Activated naive CD8-positive, alpha-beta T cell treated with anti-CD3 and anti-CD28 coated beads, Interleukin-2, amount 10 ng/mL, durations not matched to agents 7 days and 5 days (primary cell): ENCODE data around the gene NDUFB7. TPM values are rescaled to one million over a fixed set of nuclear protein-coding genes. Genes with fewer than 3 reads are reported as not detected.
"Not testable (repeated sequence)": the region's sequence is repeated elsewhere in the genome, so short reads cannot be mapped to it uniquely, and the experiment has no call there.

Source experiments
- ATAC-seq: fragments of 150-1000 bp; cut with Tn5 transposase; one replicate; pipeline ENCODE4 v1.10.0; 2021; ENCODE audit warnings: low read depth, moderate library complexity
- POLR2A ChIA-PET: fragments of 350-600 bp; sonication (Branson Sonifier 250); formaldehyde crosslinking; loops from one replicate; lab custom pipeline; 2021; ENCODE audit warnings: antibody characterized with exemption; lab: Charles Lee
- DNase-seq: peaks from one replicate; pipeline ENCODE4 v3.0.0; 2021
- H3K27ac Mint-ChIP-seq: one replicate; pipeline ENCODE4 v1.8.0; 2022; ENCODE audit warnings: mild to moderate bottlenecking, mixed read lengths
- H3K27me3 Mint-ChIP-seq: one replicate; pipeline ENCODE4 v1.8.0; 2022; ENCODE audit warnings: mild to moderate bottlenecking, moderate library complexity, mixed read lengths
- H3K36me3 Mint-ChIP-seq: one replicate; pipeline ENCODE4 v1.8.0; 2021; ENCODE audit warnings: mild to moderate bottlenecking, mixed read lengths
- H3K4me1 Mint-ChIP-seq: one replicate; pipeline ENCODE4 v1.8.0; 2021; ENCODE audit warnings: mixed read lengths
- H3K4me3 Mint-ChIP-seq: one replicate; pipeline ENCODE4 v1.8.0; 2022; ENCODE audit warnings: mild to moderate bottlenecking, moderate library complexity, mixed read lengths
- H3K9me3 Mint-ChIP-seq: one replicate; pipeline ENCODE4 v1.8.0; 2021; ENCODE audit warnings: mixed read lengths
- total RNA-seq, 2 experiments: library from RNA; stranded (reverse); gene quantifications; one replicate each; pipeline ENCODE4 v1.2.3, GENCODE V29; 2021

NDUFB7 gene
- total RNA-seq: 100 to 1,000 TPM in 1 of 2 experiments, 10 to 100 TPM in 1; 90.7 to 108 TPM

DNA sequence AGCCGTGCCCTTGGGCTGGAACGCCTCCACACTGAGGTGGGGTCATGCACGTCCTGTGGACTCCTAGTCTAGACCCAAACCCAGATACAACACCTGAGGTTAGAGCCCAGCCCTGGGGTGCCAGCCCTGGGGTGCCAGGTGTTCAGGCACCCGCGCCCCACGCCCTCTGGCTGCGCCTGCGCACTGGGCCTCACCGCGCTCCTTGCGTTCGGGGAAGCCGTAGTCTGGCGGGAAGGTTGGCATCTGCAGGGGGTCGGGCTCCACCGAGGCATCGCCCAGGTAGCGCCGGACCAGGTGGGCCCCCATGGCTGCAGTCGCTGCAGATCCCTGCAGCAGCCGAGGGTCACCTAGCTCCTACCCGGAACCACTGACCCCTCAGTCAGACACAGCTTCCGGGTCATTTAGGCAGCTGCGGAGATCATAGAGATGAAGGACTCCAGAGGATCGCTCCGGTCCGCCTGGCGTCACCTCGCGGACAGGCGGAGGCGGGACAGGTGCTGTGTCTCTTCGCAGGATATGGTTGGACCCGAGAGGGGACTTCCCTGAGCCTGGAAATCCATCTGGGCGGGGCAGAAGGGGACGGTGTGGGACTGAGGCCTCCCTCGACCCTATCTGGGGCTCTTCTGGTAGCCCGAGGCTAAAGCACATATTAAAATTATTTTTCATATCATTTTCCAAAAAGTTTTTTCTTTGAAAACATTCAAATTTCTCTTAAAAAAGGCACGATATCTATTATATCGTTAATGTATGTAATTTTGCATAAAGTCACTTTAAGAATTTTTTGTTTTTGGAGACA is at the start of gene NDUFB7:
NDUFB7 (minus strand) TSS at position 372 of the 796 bp plus-strand sequence; CDS start at position 306, 66 bp downstream.
- ATAC-seq: peak; percentile 96
- Mint-ChIP-seq H3K4me3 (peak within 1 kb of the TSS; percentile 95), H3K4me1 (peaks cover 25% of the 10 kb centered on the region), H3K9me3 (no peaks in the 10 kb centered on the region), H3K27me3 (no peaks in the 10 kb centered on the region), H3K36me3 (peaks cover 8% of the 10 kb centered on the region), H3K27ac (peak within 1 kb of the TSS; percentile 89)
- DNase-seq: peak; percentile 87
- POLR2A ChIA-PET: interaction anchor here (0.9 to 2.5 kb wide), 5 partner anchors 10 to 118 kb away, joined by 3 to 6 read pairs (median 5); partner anchors contain the start of genes DNAJB1 and ZNF333

DNA sequence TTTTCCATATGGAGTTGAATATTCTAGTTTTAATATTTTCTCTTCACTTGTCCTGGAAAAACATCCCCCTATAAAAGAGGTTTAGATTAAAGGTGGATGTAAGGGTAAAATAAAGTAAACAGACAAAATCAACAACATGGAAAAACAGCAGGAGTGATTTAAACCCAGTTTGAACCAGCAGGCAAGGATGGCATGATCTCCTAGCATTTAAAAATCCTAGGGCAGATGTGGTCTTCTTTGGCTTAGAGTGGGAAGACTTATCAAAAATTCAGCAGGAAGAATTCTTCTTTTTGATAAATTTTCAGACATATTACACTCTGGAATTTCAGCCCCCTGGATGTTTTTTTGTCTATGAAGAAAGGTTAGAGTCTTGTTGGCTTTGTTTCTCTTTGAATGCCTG is 47.5 kb upstream of the NDUFB7 start:
- Mint-ChIP-seq H3K4me1 (no peaks in the 10 kb centered on the region), H3K9me3 (peaks cover 9% of the 10 kb centered on the region), H3K36me3 (no peaks in the 10 kb centered on the region), H3K4me3 (no peak overlapping the region), H3K27ac (no peak overlapping the region), H3K27me3 (no peaks in the 10 kb centered on the region)
- POLR2A ChIA-PET: no interaction called here
- ATAC-seq (no peak), DNase-seq (no peak)

- Mint-ChIP-seq H3K9me3 (peaks cover 6% of the 10 kb centered on the region), H3K27me3 (no peaks in the 10 kb centered on the region), H3K4me3 (no peak overlapping the region), H3K27ac (no peak overlapping the region), H3K36me3 (no peaks in the 10 kb centered on the region), H3K4me1 (no peaks in the 10 kb centered on the region)
- ATAC-seq (no peak), DNase-seq (no peak)
- POLR2A ChIA-PET: no interaction called here
These were observed 44.5 kb upstream of the NDUFB7 start for GRCh38 chr19:14616407-14616806.

GRCh38 chr19:14615623-14616022 is 43.8 kb upstream of the NDUFB7 start:
- no peak for ATAC-seq
- POLR2A ChIA-PET: no interaction called here

GRCh38 chr19:14614099-14614412 is 42.2 kb upstream of the NDUFB7 start:
- no peaks in the 10 kb centered on the region for H3K27me3 Mint-ChIP-seq
- no peak overlapping the region for H3K27ac Mint-ChIP-seq
- no peaks in the 10 kb centered on the region for H3K9me3 Mint-ChIP-seq
- DNase-seq (no peak), ATAC-seq (no peak)
- H3K4me1 Mint-ChIP-seq: no peaks in the 10 kb centered on the region
- no peak overlapping the region for H3K4me3 Mint-ChIP-seq
- POLR2A ChIA-PET: no interaction called here
- H3K36me3 Mint-ChIP-seq: no peaks in the 10 kb centered on the region

More at GRCh38 chr19:14615623-14616022, 43.8 kb upstream of the NDUFB7 start:
- peaks cover 6% of the 10 kb centered on the region for H3K9me3 Mint-ChIP-seq
- H3K4me1 Mint-ChIP-seq: no peaks in the 10 kb centered on the region
- no peak for DNase-seq
- no peak overlapping the region for H3K4me3 Mint-ChIP-seq
- H3K27ac Mint-ChIP-seq: no peak overlapping the region
- H3K27me3 Mint-ChIP-seq: no peaks in the 10 kb centered on the region
- no peaks in the 10 kb centered on the region for H3K36me3 Mint-ChIP-seq

DNA sequence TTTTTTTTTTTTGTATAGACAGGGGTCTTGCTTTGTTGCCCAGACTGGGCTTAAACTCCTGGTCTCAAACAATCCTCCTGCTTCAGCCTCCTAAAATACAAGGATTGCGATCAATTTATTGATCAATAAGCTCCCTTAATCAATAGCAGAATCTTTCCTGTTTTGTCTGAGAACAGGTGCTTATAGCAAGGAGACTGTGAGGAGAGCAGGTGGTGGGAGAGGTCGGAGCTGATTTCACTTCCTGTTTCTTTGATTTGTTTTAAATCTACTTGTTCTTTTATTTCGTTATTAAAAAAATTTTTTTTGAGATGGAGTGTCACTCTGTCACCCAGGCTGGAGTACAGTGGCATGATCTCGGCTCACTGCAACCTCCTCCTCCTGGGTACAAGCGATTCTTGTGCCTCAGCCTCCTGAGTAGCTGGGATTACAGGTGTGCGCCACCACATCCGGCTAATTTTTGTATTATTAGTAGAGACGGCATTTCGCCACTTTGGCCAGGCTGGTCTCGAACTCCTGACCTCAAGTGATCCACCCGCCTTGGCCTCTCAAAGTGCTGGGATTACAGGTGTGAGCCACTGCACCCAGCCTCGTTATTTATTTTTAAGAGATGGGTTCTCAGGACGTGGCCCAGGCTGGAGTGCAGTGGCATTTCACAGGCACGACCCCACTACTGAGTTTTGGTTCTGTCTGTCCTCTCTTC is 41.7 kb upstream of the NDUFB7 start:
- POLR2A ChIA-PET, H3K27me3 Mint-ChIP-seq, H3K4me3 Mint-ChIP-seq, H3K9me3 Mint-ChIP-seq, H3K36me3 Mint-ChIP-seq, H3K27ac Mint-ChIP-seq, H3K4me1 Mint-ChIP-seq, ATAC-seq, DNase-seq: not testable (repeated sequence)

GRCh38 chr19:14612657-14613056 is 40.8 kb upstream of the NDUFB7 start:
- Mint-ChIP-seq H3K9me3 (no peaks in the 10 kb centered on the region), H3K27ac (no peak overlapping the region), H3K4me3 (no peak overlapping the region), H3K4me1 (no peaks in the 10 kb centered on the region), H3K27me3 (no peaks in the 10 kb centered on the region), H3K36me3 (no peaks in the 10 kb centered on the region)
- ATAC-seq: no peak
- no peak for DNase-seq
- POLR2A ChIA-PET: no interaction called here

DNA sequence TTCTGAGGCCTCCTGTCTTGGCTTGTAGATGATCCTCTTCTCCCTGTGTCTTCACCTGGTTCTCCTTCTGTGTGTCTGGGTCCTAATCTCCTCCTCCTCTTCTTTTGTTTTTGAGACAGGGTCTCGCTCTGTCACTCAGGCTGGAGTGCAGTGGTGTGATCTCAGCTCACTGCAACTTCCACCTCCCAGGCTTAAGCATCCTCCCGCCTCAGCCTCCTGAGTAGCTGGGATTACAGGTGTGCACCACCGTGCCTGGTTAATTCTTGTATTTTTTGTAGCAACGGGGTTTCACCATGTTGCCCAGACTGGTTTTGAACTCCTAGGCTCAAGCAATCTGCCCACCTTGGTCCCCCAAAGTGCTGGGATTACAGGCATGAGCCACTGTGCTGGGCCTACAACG is 40.4 kb upstream of the NDUFB7 start:
- H3K27ac Mint-ChIP-seq, H3K4me1 Mint-ChIP-seq, POLR2A ChIA-PET, ATAC-seq, H3K4me3 Mint-ChIP-seq, H3K27me3 Mint-ChIP-seq, H3K9me3 Mint-ChIP-seq, DNase-seq, H3K36me3 Mint-ChIP-seq: not testable (repeated sequence)

GRCh38 chr19:14611051-14611450 is 39.2 kb upstream of the NDUFB7 start:
- Mint-ChIP-seq H3K27ac (no peak overlapping the region), H3K27me3 (no peaks in the 10 kb centered on the region), H3K9me3 (no peaks in the 10 kb centered on the region), H3K36me3 (no peaks in the 10 kb centered on the region), H3K4me3 (no peak overlapping the region), H3K4me1 (no peaks in the 10 kb centered on the region)
- ATAC-seq (no peak), DNase-seq (no peak)
- POLR2A ChIA-PET: no interaction called here

DNA sequence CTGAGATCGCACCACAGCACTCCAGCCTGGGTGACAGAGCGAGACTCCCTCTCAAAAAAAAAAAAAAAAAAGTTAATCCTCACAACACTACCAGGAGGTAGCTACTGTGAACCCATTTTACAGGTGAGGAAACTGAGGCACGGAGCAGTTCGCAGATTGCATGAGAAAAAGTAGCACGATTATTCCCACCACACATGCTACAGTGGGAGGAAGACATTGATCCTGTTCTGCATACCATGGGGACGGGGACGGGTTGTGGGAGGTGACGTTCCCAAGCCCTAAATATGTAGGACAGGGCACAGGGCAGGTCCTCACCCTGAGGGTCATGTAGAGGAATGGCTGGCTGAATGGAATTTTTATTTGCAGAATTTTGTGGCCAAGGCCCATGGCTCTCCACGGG is 34.8 kb upstream of the NDUFB7 start:
- POLR2A ChIA-PET: no interaction called here
- DNase-seq: no peak
- Mint-ChIP-seq H3K27me3 (no peaks in the 10 kb centered on the region), H3K9me3 (no peaks in the 10 kb centered on the region), H3K4me1 (no peaks in the 10 kb centered on the region), H3K4me3 (no peak overlapping the region), H3K27ac (no peak overlapping the region), H3K36me3 (no peaks in the 10 kb centered on the region)
- ATAC-seq: no peak

DNA sequence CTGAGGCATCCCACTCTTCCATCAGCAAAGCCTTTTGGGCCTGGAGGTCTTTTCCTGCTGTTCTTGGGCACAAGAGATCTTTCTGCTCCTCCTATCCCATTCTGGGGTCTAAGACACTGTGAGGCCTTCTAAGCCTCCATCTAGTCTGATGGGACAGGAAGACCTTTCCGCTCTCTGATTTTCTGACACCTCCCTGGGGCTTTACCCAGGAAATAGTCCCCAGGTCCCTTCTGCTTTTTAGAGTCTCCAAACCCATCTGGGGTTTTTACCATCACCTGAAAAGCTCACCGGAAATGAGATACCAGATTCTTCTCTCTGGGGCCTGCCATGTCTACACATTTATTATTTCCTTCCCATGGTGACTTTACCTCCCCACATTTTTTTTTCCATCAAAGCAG is 32.1 kb upstream of the NDUFB7 start:
- Mint-ChIP-seq H3K4me1 (no peaks in the 10 kb centered on the region), H3K36me3 (no peaks in the 10 kb centered on the region), H3K9me3 (no peaks in the 10 kb centered on the region), H3K4me3 (no peak overlapping the region), H3K27me3 (no peaks in the 10 kb centered on the region), H3K27ac (no peak overlapping the region)
- DNase-seq: no peak
- POLR2A ChIA-PET: no interaction called here
- no peak for ATAC-seq

DNA sequence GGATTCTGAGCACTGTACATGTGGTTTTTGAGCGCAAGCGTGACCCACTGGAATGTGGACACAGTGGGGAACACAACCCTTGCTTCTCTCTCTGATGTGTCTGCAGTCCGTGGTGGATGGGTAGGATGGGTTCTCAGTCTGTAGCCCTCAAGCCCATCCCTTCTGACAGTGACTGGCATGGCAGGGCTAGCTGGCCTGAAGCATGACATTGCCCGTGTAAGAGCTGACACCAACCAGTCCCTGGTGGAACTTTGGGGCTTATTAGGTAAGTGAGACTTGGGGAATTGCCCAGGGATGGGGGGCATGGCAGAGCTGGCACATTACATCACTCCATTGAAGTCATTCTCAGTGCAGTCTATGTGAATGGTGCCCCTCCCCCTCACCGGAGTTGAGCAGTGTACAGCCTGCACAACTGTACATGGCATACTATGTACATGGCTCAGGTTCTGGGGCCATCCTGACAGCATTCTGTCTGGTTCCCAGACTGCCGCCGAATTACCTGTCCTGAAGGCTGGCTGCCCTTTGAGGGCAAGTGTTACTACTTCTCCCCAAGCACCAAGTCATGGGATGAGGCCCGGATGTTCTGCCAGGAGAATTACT is 27.8 kb upstream of the NDUFB7 start:
- H3K9me3 Mint-ChIP-seq: peaks cover 8% of the 10 kb centered on the region
- no peaks in the 10 kb centered on the region for H3K4me1 Mint-ChIP-seq
- POLR2A ChIA-PET: interaction anchor here (0.7 kb wide), 1 partner anchor 228 kb away, joined by 4 read pairs; no protein-coding TSS in a partner anchor
- no peaks in the 10 kb centered on the region for H3K27me3 Mint-ChIP-seq
- DNase-seq: no peak
- no peak overlapping the region for H3K27ac Mint-ChIP-seq
- no peak for ATAC-seq
- peaks cover 5% of the 10 kb centered on the region for H3K36me3 Mint-ChIP-seq
- H3K4me3 Mint-ChIP-seq: no peak overlapping the region

DNA sequence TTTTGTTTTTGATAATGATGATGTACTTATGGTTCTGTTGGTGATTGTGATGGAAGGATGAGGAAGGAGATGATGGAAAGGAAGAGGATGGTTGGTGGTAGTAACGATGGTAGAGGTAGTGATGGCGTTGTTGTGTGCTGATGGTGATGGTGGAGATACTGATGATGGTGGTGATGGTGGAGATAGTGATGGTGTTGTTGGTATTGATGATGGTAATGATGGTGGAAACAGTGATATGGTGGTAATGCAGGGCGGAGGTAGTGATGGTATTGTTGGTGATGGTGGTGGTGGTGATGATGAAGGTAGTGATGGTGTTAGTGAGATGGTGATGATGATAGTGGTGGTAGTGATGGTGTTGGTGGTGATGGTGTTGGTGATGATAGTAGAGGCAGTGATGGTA is 23.7 kb upstream of the NDUFB7 start:
- POLR2A ChIA-PET: no interaction called here
- Mint-ChIP-seq H3K27me3 (no peaks in the 10 kb centered on the region), H3K9me3 (peaks cover 8% of the 10 kb centered on the region), H3K4me1 (no peaks in the 10 kb centered on the region), H3K36me3 (peaks cover 5% of the 10 kb centered on the region), H3K4me3 (no peak overlapping the region), H3K27ac (no peak overlapping the region)
- DNase-seq (no peak), ATAC-seq (no peak)

GRCh38 chr19:14589433-14589832 is 17.6 kb upstream of the NDUFB7 start:
- DNase-seq, H3K4me3 Mint-ChIP-seq, H3K9me3 Mint-ChIP-seq, H3K27me3 Mint-ChIP-seq, H3K27ac Mint-ChIP-seq, H3K4me1 Mint-ChIP-seq, H3K36me3 Mint-ChIP-seq, POLR2A ChIA-PET: not testable (repeated sequence)
- ATAC-seq: peak; percentile 47
